GM19397 (cell line): ENCODE results near the gene KCNQ1.

Experiments used
- ATAC-seq: cut with Tn5 transposase; IDR thresholded peaks from one replicate; pipeline ENCODE4 v1.9.1; 2021; ENCODE audit warnings: mild to moderate bottlenecking, moderate library complexity; ENCODE audit not compliant: unreplicated experiment

Gene KCNQ1

DNA sequence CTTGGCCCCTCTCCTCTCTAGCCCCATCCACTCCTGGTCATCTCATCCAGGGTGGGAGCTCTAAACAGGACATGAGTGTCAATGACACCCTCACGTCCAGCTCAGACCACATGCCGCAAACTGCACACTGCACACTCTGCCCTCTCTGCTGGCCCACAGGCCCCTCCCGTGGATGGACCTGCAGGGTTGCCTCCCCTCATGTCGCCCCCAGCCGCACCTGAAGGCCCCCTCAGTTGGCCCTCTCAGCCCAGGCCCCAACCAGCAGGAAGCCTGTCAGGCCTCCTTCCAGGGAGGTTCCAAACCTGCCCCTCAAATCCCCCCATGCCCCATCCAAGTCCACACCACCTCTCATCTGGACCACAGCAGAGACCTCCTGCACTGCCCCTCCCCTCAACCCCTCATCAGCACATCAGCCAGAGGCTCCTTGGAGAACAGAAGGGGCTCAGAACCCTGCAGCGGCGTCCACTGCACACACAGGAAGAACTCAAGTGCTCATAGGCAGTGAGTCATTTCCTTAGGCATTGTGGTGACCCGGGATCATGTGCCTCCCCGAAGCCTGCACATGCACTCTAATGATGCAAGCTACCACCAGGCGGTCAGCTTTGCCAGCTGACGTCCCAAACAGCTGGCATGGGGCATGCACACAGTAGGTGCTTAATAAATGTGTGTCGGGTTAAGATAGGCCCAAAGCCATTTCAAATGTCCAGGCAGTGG is 453.7 kb downstream of the KCNQ1 start:
- no peak for ATAC-seq
